ENCODE data around the gene CETP. TPM values are rescaled to one million over a fixed set of nuclear protein-coding genes. Genes with fewer than 3 reads are reported as not detected.
A peak's percentile ranks its signal among the peaks of the same experiment; 100 is the strongest.
"Not testable (repeated sequence)": the region's sequence is repeated elsewhere in the genome, so short reads cannot be mapped to it uniquely, and the experiment has no call there.

Gene CETP
- total and polyA plus RNA-seq, 4 donors: 3.3 to 24.0 (median 6.3) TPM

DNA sequence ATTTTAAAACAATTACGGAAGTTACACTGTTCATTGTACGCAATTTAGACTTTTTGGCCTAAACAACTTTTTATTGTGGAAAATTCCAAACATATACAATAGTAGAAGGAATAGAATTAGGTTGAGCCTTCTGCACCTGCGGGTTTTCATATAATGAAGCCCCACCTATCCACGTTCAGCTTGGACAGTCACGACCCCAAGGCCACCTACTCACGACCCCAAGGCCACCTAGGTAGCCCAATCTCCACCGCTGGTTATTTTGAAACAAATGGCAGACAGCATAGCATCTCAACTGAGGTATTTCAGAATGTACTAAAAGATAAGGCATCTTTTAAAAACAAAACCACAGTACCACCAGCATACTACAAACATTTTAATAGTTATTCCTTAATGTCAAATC is 28.2 kb downstream of the CETP start:
- no peak for TF ChIP-seq ATF3 (IDR thresholded peaks at IDR 0.05)
- TF ChIP-seq, protein P1, sequence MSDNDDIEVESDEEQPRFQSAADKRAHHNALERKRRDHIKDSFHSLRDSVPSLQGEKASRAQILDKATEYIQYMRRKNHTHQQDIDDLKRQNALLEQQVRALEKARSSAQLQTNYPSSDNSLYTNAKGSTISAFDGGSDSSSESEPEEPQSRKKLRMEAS (IDR thresholded peaks at IDR 0.05): no peak
- TF ChIP-seq REST (IDR thresholded peaks at IDR 0.05): no peak
- no peak for TF ChIP-seq JUND (IDR thresholded peaks at IDR 0.05)
- TF ChIP-seq GABPA (IDR thresholded peaks at IDR 0.05 in 1 of 2, conservative IDR thresholded peaks at IDR 0.05 in 1 of 2): no peak
- no peak for TF ChIP-seq SP1 (IDR thresholded peaks at IDR 0.05)
- peak overlapping the region; percentile 64 for H3K9ac ChIP-seq (ENCODE audit: low read depth in 1 of 2, low read length in 2 of 2)
- H3K4me3 ChIP-seq (ENCODE audit: low read depth in 1 of 3, low read length in 3 of 3): peak overlapping the region; percentile 80 to 84 (median 83)
- H3K36me3 ChIP-seq (ENCODE audit: control insufficient read depth in 4 of 4, insufficient read depth in 3 of 4, low read depth in 1 of 4, low read length in 3 of 4): no peaks in the 10 kb centered on the region
- no peaks in the 10 kb centered on the region for H3K9me3 ChIP-seq (ENCODE audit: control insufficient read depth in 4 of 4, low read length in 3 of 4)
- H3K27ac ChIP-seq (ENCODE audit: low read depth in 1 of 2, low read length in 2 of 2): peak overlapping the region; percentile 66 to 87
- no peaks in the 10 kb centered on the region for H3K27me3 ChIP-seq (ENCODE audit: control insufficient read depth in 4 of 4, insufficient read depth in 4 of 4, low read length in 3 of 4)
- 13% methylated on average over 7 of the region's 7 CpGs for WGBS
- DNase-seq (ENCODE audit: low spot score): no peak
- H3K4me1 ChIP-seq (ENCODE audit: control insufficient read depth in 4 of 4, insufficient read depth in 4 of 4, low read length in 3 of 4): peaks cover 1 to 20% (median 14%) of the 10 kb centered on the region in 4 donors

DNA sequence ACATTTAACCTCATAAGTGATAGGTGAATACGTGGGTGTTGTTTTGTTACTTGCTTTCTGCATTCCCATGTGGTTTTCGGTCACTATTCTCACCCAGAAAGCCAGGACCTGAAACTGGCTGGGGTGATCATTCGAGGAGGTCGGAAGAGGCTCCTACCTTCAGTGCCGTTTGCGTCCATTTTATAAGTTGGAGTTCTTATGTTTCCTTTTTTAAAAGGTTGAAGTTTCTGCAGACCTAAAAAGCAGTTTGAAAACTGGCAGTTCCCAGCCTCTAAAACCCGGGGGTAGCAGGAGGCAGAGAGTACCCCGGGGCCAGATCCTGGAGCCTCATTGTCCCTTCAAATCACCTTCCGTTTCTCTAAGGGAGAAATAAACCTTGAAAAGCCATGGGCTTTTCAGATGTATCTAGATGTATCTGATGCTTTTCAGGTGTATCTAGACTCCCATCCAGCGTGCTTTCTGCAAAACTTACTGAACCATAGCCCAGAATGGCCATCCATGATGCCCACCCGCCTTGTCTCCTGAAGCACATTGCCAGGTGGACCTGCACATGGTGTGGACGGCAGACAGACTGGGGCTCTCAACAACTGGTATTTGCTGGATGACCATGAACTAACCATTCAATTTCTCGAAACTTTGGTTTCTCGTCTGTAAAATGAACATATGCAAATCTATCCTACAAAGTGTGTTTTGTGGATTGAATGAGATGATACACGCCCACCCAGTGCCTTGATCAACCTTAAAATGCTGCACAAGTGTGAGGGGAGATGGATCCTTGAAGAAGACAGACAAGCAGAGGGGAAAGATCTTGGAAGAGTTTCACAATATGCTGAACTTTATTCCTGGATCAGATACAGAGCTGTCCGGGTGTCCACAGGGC is 28.9 kb downstream of the CETP start:
- no peak for TF ChIP-seq ATF3 (IDR thresholded peaks at IDR 0.05)
- peaks cover 1 to 20% (median 12%) of the 10 kb centered on the region in 4 donors for H3K4me1 ChIP-seq (ENCODE audit: control insufficient read depth in 4 of 4, insufficient read depth in 4 of 4, low read length in 3 of 4)
- H3K9ac ChIP-seq (ENCODE audit: low read depth in 1 of 2, low read length in 2 of 2): peak overlapping the region; percentile 64
- no peaks in the 10 kb centered on the region for H3K9me3 ChIP-seq (ENCODE audit: control insufficient read depth in 4 of 4, low read length in 3 of 4)
- no peak for DNase-seq (ENCODE audit: low spot score)
- H3K36me3 ChIP-seq (ENCODE audit: control insufficient read depth in 4 of 4, insufficient read depth in 3 of 4, low read depth in 1 of 4, low read length in 3 of 4): no peaks in the 10 kb centered on the region
- 73% methylated on average over 16 of the region's 16 CpGs for WGBS
- peak overlapping the region in 1 of 3 donors; percentile 84 for H3K4me3 ChIP-seq (ENCODE audit: low read depth in 1 of 3, low read length in 3 of 3)
- H3K27ac ChIP-seq (ENCODE audit: low read depth in 1 of 2, low read length in 2 of 2): peak overlapping the region in 1 of 2 donors; percentile 2
- H3K27me3 ChIP-seq (ENCODE audit: control insufficient read depth in 4 of 4, insufficient read depth in 4 of 4, low read length in 3 of 4): no peaks in the 10 kb centered on the region

DNA sequence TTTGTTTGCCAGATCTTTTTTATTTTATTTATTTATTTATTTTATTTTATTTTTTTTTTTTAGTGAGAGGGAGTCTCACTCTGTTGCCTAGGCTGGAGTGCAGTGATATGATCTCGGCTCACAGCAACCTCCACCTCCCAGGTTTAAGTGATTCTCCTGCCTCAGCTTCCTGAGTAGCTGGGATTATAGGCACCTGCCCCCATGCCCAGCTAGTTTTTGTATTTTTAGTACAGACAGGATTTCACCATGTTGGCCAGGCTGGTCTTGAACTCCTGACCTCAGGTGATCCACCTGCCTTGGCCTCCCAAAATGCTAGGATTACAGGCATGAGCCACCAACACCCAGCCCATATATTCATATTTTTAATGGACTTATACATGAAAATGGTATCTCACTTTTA is 30.7 kb downstream of the CETP start:
- not testable (repeated sequence) for DNase-seq (ENCODE audit: low spot score); H3K4me3 ChIP-seq (ENCODE audit: low read depth in 1 of 3, low read length in 3 of 3); H3K27me3 ChIP-seq (ENCODE audit: control insufficient read depth in 4 of 4, insufficient read depth in 4 of 4, low read length in 3 of 4); H3K36me3 ChIP-seq (ENCODE audit: control insufficient read depth in 4 of 4, insufficient read depth in 3 of 4, low read depth in 1 of 4, low read length in 3 of 4); H3K9ac ChIP-seq (ENCODE audit: low read depth in 1 of 2, low read length in 2 of 2); H3K9me3 ChIP-seq (ENCODE audit: control insufficient read depth in 4 of 4, low read length in 3 of 4); H3K27ac ChIP-seq (ENCODE audit: low read depth in 1 of 2, low read length in 2 of 2)
- H3K4me1 ChIP-seq (ENCODE audit: control insufficient read depth in 4 of 4, insufficient read depth in 4 of 4, low read length in 3 of 4): peaks cover 1 to 20% (median 12%) of the 10 kb centered on the region in 4 donors
- 94% methylated on average over 1 of the region's 1 CpG for WGBS

All from liver (tissue), 9 donors.